Measurements from ENCODE around the gene SPCS2. TPM values are rescaled to one million over a fixed set of nuclear protein-coding genes. Genes with fewer than 3 reads are reported as not detected.
A peak's percentile ranks its signal among the peaks of the same experiment; 100 is the strongest.

Gene SPCS2
- total RNA-seq, 1 donor from 2014 or later: 129 TPM

DNA sequence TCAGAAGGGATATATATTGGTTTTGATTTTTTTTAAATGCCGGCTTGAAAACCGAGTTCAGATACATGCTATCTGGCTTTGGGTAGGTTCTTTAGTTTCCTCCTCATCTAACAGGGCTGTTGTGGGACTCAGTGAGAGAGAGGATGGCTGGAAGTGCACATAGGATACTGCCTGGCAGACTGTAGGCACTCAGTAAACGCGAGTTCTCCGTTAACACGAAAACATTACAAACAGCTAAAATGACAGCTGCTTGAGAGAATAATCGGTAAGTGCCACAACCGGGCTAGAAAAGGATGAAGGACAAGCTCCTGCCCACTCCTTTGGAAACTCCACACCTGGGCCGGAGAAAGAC lies 544 bp upstream of the SPCS2 start:
- Mint-ChIP-seq H3K36me3 (ENCODE audit: low read depth) (peaks cover 50% of the 10 kb centered on the region), H3K4me1 (peaks cover 70% of the 10 kb centered on the region), H3K9me3 (no peaks in the 10 kb centered on the region), H3K4me3 (peak overlapping the region; percentile 97), H3K27me3 (no peaks in the 10 kb centered on the region), H3K27ac (peak overlapping the region; percentile 97)
- ATAC-seq (ENCODE audit: low read depth): peak; percentile 3
- CTCF ChIA-PET: no interaction called here
- TF ChIP-seq, protein P1, sequence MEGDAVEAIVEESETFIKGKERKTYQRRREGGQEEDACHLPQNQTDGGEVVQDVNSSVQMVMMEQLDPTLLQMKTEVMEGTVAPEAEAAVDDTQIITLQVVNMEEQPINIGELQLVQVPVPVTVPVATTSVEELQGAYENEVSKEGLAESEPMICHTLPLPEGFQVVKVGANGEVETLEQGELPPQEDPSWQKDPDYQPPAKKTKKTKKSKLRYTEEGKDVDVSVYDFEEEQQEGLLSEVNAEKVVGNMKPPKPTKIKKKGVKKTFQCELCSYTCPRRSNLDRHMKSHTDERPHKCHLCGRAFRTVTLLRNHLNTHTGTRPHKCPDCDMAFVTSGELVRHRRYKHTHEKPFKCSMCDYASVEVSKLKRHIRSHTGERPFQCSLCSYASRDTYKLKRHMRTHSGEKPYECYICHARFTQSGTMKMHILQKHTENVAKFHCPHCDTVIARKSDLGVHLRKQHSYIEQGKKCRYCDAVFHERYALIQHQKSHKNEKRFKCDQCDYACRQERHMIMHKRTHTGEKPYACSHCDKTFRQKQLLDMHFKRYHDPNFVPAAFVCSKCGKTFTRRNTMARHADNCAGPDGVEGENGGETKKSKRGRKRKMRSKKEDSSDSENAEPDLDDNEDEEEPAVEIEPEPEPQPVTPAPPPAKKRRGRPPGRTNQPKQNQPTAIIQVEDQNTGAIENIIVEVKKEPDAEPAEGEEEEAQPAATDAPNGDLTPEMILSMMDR (IDR thresholded peaks at IDR 0.05): no peak
- intact Hi-C loops (cut with micrococcal nuclease): loop anchor here (2.0 to 5.0 kb wide), 4 partner anchors 356 to 579 kb away; partner anchors contain the start of genes GDPD5, LIPT2, PGM2L1 and POLD3
- no peak for DNase-seq
- POLR2A ChIA-PET: interaction anchor here (0.9 to 1.6 kb wide), 4 partner anchors 11 to 455 kb away, joined by 3 to 20 read pairs (median 4); partner anchors contain the start of genes LIPT2 and NEU3

DNA sequence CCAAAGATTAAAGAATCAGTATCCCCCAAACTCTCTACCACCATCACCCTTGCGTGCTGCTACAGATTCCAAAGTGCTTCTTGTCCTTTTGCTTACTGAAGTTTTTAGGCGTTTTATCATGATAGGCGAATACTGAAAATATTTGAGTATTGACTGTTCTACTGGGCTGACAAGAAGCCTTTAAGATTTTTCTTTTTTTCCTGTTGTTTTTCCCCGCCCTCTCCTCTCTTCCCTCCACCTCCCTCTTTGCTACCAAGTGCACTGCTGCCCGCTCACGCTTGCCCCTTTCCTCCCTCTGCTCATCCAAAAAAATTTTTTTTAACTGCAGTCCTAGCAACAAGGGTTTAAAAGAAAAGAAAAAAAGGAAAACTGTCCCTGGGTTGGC lies 679 bp downstream of the SPCS2 start:
- Mint-ChIP-seq H3K4me3 (peak overlapping the region; percentile 97), H3K27me3 (no peaks in the 10 kb centered on the region), H3K27ac (peak overlapping the region; percentile 97), H3K9me3 (no peaks in the 10 kb centered on the region), H3K36me3 (ENCODE audit: low read depth) (peaks cover 40% of the 10 kb centered on the region), H3K4me1 (peaks cover 78% of the 10 kb centered on the region)
- intact Hi-C loops (cut with micrococcal nuclease): loop anchor here (1.0 to 10.0 kb wide), 8 partner anchors 39 to 873 kb away; partner anchors contain the start of genes GDPD5, LIPT2, NEU3 and PGM2L1
- TF ChIP-seq, protein P1 (IDR thresholded peaks at IDR 0.05): no peak
- no peak for ATAC-seq (ENCODE audit: low read depth)
- ChIA-PET CTCF (interaction anchor here (1.5 kb wide), 1 partner anchor 20 kb away, joined by 4 read pairs; no protein-coding TSS in a partner anchor), POLR2A (interaction anchor here (0.7 to 2.3 kb wide), 3 partner anchors 19 to 1565 kb away, joined by 3 to 13 read pairs (median 4); partner anchors contain the start of gene NEU3)
- no peak for DNase-seq

DNA sequence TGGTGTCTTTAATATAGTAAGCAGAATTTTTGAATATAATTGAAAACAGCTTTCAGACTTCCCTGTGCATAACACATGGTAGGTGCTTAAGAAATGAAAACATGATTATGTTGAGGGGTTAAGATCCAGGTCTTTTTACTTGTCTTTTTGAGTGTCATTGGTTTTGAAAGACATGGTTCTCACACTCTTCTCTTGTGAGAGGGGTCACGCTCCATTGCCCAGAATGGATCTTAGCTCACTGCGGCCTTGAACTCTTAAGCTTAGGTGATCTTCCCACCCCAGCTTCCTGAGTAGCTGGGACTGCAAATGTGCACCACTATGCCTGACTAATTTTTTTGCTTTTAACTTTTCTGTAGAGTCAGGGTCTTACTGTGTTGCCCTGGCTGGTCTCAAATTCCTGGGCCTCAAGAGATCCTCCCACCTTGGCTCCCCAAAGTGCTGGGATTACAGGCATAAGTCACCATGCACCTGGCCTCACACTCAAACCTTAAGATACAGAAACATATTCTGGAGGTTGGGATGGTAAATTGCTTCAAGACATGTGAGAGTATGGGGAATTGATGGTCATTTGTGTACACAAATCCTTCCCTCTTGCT lies 1.4 kb downstream of the SPCS2 start:
- TF ChIP-seq, protein P1 (IDR thresholded peaks at IDR 0.05): no peak
- no peak for DNase-seq
- peak overlapping the region; percentile 97 for H3K27ac Mint-ChIP-seq
- peaks cover 36% of the 10 kb centered on the region for H3K36me3 Mint-ChIP-seq (ENCODE audit: low read depth)
- ChIA-PET CTCF (interaction anchor here (1.5 kb wide), 1 partner anchor 21 kb away, joined by 4 read pairs; no protein-coding TSS in a partner anchor), POLR2A (interaction anchor here (0.7 to 2.3 kb wide), 3 partner anchors 10 to 1566 kb away, joined by 3 to 13 read pairs (median 3); partner anchors contain the start of gene NEU3)
- no peaks in the 10 kb centered on the region for H3K27me3 Mint-ChIP-seq
- H3K9me3 Mint-ChIP-seq: no peaks in the 10 kb centered on the region
- no peak for ATAC-seq (ENCODE audit: low read depth)
- intact Hi-C loops (cut with micrococcal nuclease): loop anchor here (2.0 to 10.0 kb wide), 2 partner anchors 444 to 872 kb away; partner anchors contain the start of gene RPS3
- peak overlapping the region; percentile 97 for H3K4me3 Mint-ChIP-seq
- H3K4me1 Mint-ChIP-seq: peaks cover 86% of the 10 kb centered on the region

DNA sequence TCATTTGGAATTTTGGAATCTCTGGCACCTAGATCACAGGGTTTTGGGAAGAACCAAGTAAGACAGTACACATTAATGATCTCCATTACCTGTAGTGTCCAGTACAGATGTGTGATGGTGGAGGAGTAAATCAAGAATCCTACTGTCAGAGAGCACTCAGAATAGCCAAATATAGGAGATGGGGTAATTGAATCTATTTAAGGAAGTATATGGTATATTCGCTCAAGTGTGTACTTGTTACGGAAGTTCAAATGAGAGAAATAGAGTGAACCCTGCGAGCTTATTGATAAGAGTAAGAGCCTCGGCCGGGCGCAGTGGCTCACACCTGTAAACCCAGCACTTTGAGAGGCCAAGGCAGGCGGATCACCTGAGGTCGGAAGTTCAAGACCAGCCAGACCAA lies 2.2 kb downstream of the SPCS2 start:
- peaks cover 33% of the 10 kb centered on the region for H3K36me3 Mint-ChIP-seq (ENCODE audit: low read depth)
- intact Hi-C loops (cut with micrococcal nuclease): loop anchor here (2.0 to 10.0 kb wide), 2 partner anchors 444 to 872 kb away; partner anchors contain the start of gene RPS3
- H3K27me3 Mint-ChIP-seq: no peaks in the 10 kb centered on the region
- H3K4me1 Mint-ChIP-seq: peaks cover 86% of the 10 kb centered on the region
- ChIA-PET CTCF (no interaction called here), POLR2A (interaction anchor here (0.6 to 2.3 kb wide), 2 partner anchors 38 to 873 kb away, joined by 3 to 13 read pairs; partner anchors contain the start of gene NEU3)
- DNase-seq (no peak), ATAC-seq (ENCODE audit: low read depth) (no peak)
- H3K4me3 Mint-ChIP-seq: peak overlapping the region; percentile 97
- TF ChIP-seq, protein P1 (IDR thresholded peaks at IDR 0.05): no peak
- H3K27ac Mint-ChIP-seq: peak overlapping the region; percentile 97
- no peaks in the 10 kb centered on the region for H3K9me3 Mint-ChIP-seq

DNA sequence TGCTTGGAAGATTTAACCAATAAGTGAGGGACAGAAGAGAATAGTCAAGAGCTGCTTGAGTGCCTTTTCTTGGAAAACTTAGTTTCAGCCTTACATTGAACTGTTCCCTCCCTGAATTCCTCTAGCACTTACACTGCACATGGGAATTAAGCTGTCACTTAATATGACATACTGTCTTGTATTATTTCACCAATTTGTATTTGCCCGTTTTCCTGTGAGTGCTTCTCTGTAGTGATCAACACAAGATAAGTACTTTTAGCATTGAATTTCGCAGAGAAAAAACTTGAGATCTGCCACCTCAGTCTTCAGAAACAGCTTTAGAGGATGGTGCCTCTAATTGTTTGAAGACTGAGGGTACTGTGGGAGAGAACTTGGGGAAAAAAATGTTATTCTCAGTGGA lies 3.7 kb downstream of the SPCS2 start:
- Mint-ChIP-seq H3K27me3 (no peaks in the 10 kb centered on the region), H3K9me3 (no peaks in the 10 kb centered on the region), H3K36me3 (ENCODE audit: low read depth) (peaks cover 42% of the 10 kb centered on the region), H3K4me1 (peaks cover 91% of the 10 kb centered on the region), H3K4me3 (peak overlapping the region; percentile 49), H3K27ac (peak overlapping the region; percentile 81)
- POLR2A ChIA-PET: interaction anchor here (1.4 kb wide), 1 partner anchor 36 kb away, joined by 6 read pairs; the partner anchor contains the start of gene NEU3
- intact Hi-C loops (cut with micrococcal nuclease): loop anchor here (10.0 kb wide), 1 partner anchor 442 kb away; the partner anchor contains the start of gene RPS3
- ATAC-seq (ENCODE audit: low read depth) (no peak), DNase-seq (no peak)
- CTCF ChIA-PET: interaction anchor here (0.9 kb wide), 1 partner anchor 23 kb away, joined by 3 read pairs; no protein-coding TSS in a partner anchor
- TF ChIP-seq, protein P1 (IDR thresholded peaks at IDR 0.05): no peak
